NCI-H2196 treated with DMSO at 0.1 percent for 48 hours (cell line): ENCODE data around the gene VPS37C.
"Not testable (repeated sequence)": the region's sequence is repeated elsewhere in the genome, so short reads cannot be mapped to it uniquely, and the experiment has no call there.

Experiments used
- DNase-seq: peaks from one replicate; lab custom pipeline; 2025; ENCODE audit not compliant: unreplicated experiment; lab: John Stamatoyannopoulos, UW

Gene VPS37C

DNA sequence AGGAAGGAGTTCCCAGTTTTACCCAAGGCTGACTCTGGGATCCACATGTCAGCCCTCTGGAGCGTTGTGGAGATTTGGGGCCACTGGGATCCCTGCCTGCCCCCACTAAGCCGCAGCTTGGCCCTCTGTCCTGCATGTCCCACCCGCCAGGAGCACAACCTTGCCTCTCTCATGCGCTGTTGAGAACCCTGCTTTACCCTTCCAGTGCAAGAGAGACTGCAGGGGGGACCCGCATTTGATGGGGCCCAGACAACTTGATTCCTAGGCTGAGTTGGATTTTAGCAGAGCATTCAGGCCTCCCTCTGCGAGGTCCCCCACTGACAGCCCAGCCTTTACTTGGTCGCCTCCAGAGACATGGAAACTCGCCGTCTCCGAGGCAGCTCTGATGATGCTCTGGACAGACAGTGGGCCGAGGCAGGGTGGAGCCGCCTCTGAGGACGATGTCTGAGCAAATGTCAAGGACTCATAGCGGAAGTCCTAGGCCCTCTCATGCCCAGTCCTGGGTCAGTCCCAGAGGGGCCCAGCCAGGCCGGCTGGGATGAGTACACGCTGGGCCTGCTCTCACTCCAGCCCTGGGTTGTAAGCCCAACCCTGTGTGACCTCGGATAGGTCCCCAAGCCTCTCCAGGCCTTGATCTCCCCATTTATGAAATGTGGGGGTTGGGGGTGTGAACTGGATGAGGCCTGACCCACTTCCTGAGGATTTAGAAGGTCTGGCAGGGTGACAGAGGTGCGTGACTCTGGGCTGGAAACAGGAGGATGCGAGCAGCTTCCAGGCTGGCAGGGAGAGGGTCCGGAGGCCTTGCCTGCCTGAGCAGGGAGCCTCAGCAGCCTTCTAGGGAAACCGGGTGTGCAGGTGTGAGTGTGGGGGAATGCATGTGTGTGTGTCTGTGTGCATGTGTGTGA is 58.3 kb downstream of the VPS37C start:
- no peak for DNase-seq

DNA sequence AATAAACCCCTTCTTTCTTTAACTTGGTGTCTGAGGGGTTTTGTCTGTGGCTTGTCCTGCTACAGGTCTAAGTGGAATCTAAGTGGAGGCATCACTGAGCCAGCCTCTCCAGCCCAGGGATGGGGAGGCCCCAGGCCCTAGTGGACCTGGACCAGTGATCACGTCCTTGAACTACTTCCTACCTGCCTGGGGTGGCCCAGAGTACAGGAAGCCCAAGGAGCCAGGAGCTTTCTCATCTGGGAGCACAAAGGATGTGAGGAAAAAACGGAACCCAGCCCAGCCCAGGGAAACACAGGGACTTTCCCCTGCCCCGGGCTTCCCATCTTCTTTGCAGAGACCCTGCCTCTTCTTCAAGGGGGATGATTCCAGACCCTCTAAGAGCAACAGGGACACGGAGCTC is 62.4 kb downstream of the VPS37C start:
- no peak for DNase-seq

DNA sequence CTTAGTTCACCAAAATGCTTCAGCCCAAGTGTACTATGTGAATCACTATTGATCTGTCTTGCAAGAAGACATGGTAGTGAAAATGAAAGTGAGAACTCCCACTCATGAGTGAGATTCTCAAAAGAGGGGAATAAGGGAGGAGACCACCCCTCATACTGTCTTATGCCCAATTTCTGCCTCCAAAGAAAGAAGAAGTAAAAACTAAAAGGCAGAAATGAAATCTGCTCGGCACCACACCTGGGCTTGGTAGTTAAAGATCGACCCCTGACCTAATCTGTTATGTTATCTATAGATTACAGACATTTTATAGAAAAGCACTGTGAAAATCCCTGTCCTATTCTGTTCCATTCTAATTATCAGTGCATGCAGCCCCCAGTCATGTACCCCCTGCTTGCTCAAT is 63.0 kb downstream of the VPS37C start:
- DNase-seq, result not testable (repeated sequence)

DNA sequence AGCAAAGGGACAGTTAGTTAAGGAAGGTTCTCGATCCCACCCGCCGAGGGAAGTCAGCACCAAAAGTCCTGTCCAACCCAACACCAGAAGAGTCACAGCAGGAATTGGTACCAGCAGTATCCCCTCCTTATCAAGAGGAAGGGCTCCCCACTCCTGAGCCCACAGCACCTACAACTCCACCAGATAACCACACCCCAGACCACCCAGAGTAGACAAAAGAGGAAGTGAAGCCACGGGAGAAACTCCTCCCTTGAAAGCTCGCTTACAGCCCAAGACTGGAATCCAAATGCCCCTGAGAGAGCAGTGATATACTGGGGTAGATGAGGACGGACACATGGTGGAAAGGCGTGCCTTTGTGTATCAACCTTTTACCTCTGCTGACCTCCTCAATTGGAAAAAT is 66.2 kb downstream of the VPS37C start:
- no peak for DNase-seq

DNA sequence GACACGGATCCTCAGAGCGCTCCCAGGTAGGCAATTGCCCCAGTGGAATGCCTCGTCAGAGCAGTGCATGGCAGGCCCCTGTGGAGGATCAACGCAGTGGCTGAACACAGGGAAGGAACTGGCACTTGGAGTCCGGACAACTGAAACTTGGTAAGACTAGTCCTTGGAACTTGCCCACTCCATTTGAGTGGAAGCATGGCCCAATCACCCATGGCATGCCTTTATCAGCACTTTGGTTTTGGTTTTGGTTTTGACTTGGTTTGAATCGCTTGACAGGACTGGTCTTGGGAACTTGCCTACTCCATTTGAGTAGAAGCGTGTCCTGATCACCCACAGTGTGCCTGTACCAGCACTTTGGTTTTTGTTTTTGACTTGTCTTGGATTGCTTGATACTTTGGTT is 67.1 kb downstream of the VPS37C start:
- not testable (repeated sequence) for DNase-seq

DNA sequence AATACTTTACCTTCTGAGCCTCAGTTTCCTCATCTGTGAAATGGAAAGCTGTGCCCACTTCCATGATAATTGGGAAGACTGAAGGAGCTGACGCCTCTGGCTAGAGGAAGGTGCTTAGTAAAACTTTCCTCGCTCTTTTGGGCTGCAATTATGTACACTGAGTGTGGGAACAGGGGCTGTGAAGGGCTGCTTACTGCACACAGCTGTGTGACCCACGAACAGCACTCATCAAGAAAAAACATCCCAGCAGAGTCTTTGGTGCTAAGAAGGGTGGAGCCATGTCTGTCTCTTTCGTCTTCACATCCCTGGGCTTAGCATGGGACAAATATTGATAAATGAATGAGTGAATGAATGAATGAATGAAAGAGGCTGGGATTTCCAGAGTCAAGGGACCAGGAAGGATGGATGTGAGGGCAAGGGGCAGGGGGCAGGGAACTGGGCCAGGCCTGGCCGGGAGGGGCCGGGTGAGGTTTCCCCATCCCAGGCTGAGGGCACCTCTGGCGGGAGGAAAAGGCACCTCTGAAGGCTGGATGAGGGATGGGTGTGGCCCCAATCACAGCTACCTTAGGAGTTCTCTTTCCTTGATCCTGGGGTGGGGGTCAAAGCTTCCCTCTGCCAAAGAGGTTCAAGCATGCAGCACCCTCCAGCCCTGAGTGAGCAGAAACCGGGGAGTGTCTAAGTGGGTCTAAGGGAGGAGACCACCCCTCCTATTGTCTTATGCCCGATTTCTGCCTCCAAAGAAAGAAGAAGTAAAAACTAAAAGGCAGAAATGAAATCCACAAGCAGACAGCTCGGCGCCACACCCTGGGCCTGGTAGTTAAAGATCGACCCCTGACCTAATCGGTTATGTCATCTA is 68.1 kb downstream of the VPS37C start:
- no peak for DNase-seq

DNA sequence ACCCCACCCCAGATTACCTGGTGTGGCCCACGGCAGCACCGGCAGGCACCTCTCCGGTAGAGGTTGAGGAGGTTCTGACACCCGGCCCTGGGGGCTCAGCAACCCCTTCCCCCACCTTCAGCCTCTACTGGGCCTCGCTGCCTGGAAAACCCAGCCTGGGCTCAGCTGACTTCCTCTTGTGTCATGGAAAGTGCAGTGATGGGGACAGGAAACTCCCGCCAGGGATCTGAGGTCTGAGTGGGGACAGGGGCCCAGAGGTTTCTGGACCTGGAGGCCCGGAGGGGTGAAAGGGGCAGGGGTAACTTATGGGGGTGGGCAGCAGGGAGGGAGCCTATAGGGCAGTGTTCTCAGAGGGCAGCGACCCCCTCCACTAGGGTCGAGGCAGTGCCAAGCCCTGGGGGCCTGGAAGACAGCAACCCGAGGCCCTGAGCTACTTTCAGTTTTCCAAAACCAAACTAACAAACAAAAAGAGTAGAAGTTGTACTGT is 68.9 kb downstream of the VPS37C start:
- DNase-seq, result no peak

DNA sequence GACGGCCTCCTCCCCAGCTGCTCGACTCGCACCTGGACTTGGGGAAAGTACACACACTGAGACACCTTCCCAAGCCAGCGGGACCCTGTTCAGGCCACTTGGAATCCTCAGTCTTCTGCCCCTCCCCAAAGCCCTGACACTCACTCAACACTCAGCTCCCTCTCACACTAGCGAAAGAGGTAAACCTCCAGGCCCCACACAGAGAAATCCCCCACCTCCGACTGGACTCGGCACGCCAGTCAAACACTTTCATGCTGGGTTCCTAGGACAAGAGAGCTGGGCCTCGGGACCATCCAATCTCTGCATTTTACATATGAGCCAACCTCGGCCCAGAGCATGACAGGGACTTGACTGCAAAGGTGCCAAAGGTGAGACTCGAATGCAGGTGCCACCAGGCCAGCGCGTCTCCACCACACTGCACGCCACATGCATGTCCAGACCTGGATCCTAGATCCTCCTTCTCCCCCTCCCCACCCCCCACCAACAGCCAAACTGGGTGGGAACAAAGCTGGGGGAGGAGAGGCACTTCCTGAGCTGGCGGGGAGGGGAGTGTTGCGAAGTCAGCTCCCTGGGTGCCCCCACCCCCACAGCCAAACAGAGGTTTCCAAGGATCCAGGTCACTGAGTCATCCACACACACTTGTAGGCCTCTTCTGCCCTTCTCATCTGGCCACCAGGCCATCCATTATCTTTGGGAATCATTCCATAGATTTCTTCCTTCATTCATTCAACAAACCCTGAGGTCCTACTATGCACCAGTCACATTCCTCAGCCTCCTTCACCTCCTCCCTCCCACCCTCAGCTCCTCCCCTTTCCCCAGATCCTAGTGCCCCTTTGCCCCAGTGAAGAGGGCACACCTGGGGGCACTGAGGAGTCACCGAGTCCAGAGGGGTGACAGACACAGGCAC is 69.6 kb downstream of the VPS37C start:
- no peak for DNase-seq

DNA sequence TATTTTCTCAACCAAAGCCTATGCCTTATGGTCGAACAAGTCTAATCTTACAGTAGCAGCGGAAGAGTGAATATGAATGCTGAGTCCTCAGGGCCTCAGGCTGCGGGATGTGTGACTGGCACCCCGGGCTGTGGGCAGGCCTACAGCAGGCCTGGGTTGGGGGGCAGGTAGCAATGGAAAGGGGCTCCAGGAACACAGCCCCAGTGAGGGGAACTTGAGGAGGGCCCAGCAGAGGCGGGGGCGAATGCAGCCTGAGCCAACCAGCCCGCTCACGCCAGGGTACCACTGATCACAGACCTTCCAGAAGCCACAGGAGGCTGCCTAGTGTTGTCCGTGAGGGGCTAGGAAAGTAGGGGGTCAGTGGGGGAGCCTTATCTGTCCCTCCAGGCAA is 70.2 kb downstream of the VPS37C start:
- no peak for DNase-seq

DNA sequence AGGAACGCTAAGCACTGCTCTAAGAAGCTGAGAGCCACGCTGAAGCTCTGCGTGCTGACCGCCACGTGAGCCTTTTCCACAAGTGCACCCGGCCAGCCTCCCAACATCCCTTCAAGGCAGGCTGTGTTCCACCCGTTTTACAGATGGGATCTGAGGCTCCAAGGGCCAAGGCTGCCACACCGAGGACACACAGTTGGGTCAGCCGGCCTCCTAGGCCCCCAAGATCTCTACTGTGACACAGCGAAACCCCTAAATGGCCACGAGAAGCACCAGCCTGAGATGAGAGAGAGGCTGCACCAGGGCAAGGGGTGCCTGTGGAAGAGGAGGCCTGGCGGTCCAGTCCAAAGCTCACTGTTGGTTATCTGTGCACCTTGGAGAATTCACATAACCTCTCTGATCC is 70.7 kb downstream of the VPS37C start:
- no peak for DNase-seq

DNA sequence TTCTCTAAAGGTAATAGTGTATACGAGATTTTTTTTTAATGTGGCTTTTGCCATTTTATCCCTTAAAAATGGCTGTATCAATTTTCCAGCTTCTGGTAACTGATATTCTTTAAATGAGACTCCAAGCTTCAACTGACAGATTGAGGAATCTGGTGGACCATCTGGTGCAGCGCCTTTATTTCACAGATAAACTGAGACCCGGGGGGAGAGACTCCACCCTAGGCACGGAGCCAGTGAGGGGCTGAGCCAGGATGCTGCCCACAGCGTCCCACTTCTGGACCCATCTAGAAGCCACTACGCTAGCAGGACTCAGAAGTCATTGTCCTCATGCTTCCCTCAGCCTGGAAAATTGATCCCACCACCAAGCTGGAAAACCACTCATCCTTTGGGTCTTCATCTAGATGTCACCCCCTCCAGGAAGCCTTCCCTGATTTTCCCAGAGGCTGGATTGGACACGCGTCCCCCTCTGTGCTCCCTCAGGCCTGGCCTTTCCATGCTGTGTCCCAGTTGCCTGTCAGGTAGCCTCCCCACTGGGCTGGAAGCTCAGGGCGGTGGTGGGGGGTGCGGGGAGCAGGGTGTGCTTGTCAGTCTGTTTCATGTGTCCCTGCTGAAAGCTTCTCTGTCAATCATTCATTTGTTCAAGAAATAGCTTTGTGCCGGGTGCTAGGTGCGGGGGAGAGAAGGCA is 71.3 kb downstream of the VPS37C start:
- DNase-seq, result no peak

DNA sequence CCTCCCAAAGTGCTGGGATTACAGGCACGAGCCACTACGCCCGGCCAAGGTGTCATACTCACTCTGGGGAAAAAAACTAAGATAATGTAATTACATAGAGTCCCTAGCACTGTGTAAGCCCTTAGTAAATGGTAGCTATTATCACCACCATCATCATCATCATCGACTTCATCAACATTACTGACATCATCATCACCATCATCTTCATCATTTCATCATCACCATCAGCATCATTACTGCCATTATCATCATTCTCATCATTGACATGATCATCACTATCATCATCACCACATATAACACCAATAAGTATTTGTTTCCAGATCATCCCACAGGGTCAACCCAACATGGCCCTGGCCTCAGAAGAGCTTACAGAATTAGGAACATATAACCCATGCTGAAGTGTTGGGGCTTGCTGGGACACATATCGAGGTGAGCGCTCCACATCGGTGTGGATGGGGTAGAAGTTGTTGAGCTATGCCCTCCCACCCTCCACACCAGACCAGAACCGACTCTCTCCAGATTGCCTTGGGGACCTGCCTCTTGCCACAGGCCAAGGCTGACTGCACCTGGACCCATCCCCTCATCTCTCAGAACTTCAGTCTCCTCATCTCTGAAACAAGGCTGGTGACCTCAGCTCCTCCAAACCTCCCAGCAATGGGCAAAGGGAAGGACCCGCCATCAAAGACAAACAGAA is 73.7 kb downstream of the VPS37C start:
- no peak for DNase-seq

DNA sequence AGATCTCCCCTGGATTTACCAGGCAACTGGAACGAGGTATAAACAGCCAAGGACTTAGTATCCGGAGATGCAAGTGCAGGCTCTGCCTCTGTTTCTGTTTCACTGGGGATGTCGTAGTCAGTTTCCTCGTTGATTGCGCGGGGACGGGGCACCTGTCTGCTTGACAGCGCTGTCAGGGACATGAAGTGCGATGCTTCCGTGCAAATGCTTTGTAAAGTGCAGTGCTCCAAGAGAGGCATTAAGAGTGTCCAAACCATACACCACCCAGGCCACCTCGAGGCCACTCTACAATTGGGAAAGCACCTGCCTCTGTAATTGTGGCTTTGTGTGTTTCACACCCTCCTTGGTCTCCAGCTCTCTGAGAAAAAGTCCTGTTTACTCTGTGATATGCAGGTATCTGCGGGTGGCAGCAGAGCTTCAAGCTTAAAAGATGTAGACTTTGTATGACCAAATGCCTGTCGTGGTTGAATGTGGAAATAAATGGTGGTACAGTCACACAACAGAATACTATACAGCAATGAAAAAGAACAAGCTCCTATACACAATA is 77.6 kb downstream of the VPS37C start:
- DNase-seq, result no peak

DNA sequence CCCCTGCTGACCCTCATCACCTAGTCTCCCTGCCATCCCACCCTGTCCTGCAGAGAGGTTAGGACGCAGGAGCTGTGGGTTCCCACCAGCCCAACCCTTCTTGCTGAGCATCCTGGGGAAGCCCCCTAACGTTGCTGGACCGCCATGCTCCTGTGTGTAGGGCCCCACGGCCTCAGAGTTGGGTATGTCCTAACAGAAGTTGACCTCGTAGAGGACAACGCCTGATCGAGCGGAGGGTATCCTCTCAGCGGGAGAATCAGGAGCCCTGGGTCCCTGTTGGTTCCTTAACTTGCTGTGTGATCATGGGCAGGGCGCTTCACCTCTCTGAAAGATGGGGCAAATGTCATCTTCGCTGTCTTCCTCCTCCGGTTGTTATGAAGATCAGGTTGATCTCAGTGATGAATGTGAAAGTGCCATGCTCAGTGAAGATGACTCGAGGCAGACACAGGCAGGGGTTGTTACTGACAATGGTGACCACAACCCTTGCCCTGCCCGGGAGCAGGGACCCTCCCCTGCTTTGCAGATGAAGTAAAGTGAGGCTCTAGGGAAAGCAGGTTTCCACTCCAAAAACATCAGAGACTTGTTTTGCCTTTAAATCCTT is 78.2 kb downstream of the VPS37C start:
- no peak for DNase-seq

DNA sequence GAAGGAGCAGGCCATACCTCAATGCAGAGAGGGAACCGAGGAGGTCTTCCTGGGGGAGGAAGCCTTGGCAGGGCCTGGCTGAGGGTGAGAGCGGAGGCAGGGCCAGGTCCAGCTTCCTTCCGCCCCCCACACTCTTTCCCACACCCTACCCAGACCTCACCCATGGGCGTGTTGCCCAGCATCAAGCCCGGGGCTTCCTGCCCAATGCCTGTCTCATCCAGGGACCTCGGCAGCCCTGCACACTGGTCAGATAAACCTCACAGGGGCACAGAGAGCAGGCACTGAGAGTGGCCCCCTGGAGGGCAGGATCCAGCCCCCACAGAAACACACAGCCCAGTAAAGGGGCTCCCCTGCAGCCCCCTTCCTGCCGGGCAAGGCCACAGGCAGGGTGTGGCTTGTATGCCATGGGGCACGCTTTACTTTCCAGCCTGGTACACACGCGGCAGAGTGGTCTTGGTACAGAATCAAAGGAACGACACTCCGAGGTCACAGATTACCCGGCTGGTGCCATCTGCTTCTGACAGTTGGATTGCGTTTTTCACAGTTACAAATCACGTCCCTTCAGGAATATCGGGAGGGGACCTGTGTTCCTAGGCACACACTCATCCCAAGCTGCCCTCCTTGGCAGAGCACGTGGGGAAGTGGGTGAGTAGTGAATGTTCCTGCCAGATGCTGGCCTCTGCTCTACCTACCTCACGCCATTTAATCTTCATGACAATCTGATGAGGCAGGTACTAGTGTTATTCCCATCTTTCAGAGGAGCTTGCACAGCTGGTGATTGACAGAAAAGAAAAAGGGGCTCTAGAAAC is 79.0 kb downstream of the VPS37C start:
- no peak for DNase-seq

DNA sequence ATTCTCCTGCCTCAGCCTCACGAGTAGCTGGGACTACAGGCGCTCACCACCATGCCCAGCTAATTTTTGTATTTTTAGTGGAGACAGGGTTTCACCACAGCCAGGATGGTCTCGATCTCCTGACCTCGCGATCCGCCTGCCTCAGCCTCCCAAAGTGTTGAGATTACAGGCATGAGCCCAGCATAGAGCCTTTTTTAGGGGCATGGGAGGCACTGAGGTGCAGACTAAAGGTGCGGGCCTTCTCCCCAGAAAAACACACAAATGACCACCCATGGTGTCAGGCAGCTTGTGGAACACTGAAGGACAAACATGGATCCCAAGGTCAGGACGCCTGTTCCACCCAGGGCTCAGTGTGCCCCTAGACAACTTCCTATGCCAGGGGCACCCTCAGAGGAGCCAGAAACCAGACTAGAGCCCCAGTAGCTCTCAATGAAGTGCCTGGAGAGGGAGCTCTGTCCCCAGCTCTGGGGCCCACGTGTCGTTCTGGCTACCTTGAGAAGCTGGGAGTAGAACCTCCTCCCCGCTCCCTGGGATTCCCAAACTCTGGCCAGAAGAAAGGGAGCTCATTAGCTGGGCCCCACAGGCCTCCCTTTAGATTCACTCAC is 80.1 kb downstream of the VPS37C start:
- no peak for DNase-seq

DNA sequence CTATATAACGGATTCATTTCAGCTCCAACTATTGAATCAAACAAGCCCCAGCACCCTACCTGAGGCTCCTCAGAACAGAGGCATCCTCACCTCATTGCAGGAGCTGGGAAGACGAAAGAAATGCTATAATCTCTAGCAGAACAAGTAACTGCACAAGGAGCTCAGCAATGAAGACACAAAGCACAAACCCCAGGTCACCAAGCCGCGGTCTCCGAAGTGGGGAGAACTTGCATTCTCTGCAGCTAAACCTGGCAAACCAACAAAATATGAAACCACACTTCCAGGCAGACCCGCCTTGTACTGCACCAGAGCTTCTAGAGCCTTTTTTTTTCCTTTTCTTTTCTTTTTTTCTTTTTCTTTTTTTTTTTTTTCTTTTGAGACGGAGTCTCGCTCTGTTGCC is 80.7 kb downstream of the VPS37C start:
- no peak for DNase-seq
